ENCODE measurements around the gene PLAGL2. TPM values are rescaled to one million over a fixed set of nuclear protein-coding genes. Genes with fewer than 3 reads are reported as not detected.
"Not testable (repeated sequence)": the region's sequence is repeated elsewhere in the genome, so short reads cannot be mapped to it uniquely, and the experiment has no call there.

The PLAGL2 gene
- total RNA-seq, 1 donor from 2014 or later = 17.9 TPM

- no peaks in the 10 kb centered on the region for H3K27me3 Mint-ChIP-seq
- TF ChIP-seq CTCF (IDR thresholded peaks at IDR 0.05) = no peak
- peaks cover 36% of the 10 kb centered on the region for H3K4me1 Mint-ChIP-seq
- no peaks in the 10 kb centered on the region for H3K9me3 Mint-ChIP-seq
- H3K36me3 Mint-ChIP-seq (ENCODE audit: low read depth) = peaks cover 70% of the 10 kb centered on the region
- ChIA-PET POLR2A (no interaction called here), CTCF (no interaction called here)
- intact Hi-C loops (cut with micrococcal nuclease) = loop anchor here (10.0 kb wide), 1 partner anchor 247 kb away; the partner anchor contains the start of gene PDRG1
- DNase-seq = no peak
- H3K4me3 Mint-ChIP-seq = no peak overlapping the region
- no peak for ATAC-seq (ENCODE audit: low read depth)
- H3K27ac Mint-ChIP-seq = no peak overlapping the region
These were observed 6.1 kb downstream of the PLAGL2 start for GRCh38 chr20:32201296-32201976.

GRCh38 chr20:32199006-32199405 is 8.5 kb downstream of the PLAGL2 start:
- CTCF ChIA-PET = no interaction called here
- no peak overlapping the region for H3K27ac Mint-ChIP-seq
- H3K4me1 Mint-ChIP-seq = peaks cover 11% of the 10 kb centered on the region
- no peak for TF ChIP-seq CTCF (IDR thresholded peaks at IDR 0.05)
- H3K27me3 Mint-ChIP-seq = no peaks in the 10 kb centered on the region
- H3K4me3 Mint-ChIP-seq = no peak overlapping the region
- no peak for ATAC-seq (ENCODE audit: low read depth)
- peaks cover 89% of the 10 kb centered on the region for H3K36me3 Mint-ChIP-seq (ENCODE audit: low read depth)
- no peaks in the 10 kb centered on the region for H3K9me3 Mint-ChIP-seq
- POLR2A ChIA-PET = no interaction called here
- intact Hi-C loops (cut with micrococcal nuclease) = no loop called here
- no peak for DNase-seq

- peaks cover 79% of the 10 kb centered on the region for H3K36me3 Mint-ChIP-seq (ENCODE audit: low read depth)
- intact Hi-C loops (cut with micrococcal nuclease); DNase-seq; H3K4me1 Mint-ChIP-seq; H3K4me3 Mint-ChIP-seq; ATAC-seq (ENCODE audit: low read depth); H3K27ac Mint-ChIP-seq; H3K27me3 Mint-ChIP-seq; H3K9me3 Mint-ChIP-seq; POLR2A ChIA-PET; CTCF ChIA-PET: not testable (repeated sequence)
These were observed 10.4 kb downstream of the PLAGL2 start for GRCh38 chr20:32197136-32197535.

GRCh38 chr20:32196613-32197012 is 10.9 kb downstream of the PLAGL2 start:
- H3K4me1 Mint-ChIP-seq; H3K27me3 Mint-ChIP-seq; H3K9me3 Mint-ChIP-seq; CTCF ChIA-PET; H3K4me3 Mint-ChIP-seq; intact Hi-C loops (cut with micrococcal nuclease); DNase-seq; ATAC-seq (ENCODE audit: low read depth); H3K27ac Mint-ChIP-seq: not testable (repeated sequence)
- POLR2A ChIA-PET = interaction anchor here (0.6 kb wide), 2 partner anchors 131 to 257 kb away, joined by 3 to 4 read pairs; no protein-coding TSS in a partner anchor
- H3K36me3 Mint-ChIP-seq (ENCODE audit: low read depth) = peaks cover 77% of the 10 kb centered on the region

DNA sequence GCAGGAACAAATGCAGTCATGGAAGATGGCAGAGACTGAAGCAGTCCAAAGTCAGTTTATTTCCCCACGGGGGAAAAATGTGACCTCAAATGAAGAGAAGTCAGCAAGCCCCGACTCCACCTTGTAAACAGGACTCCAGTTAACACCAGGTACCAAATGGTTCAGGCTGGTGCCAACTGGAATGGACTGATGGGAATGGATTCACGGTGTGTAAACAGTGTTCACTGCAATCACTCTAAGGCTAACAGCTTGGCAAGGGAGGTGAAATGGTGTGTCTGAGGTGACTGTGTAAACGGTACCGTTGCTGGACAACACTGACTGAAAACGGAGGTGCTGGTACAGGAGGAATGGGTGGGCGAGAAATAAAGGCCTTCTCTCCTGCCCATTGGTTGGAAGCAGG is 12.0 kb downstream of the PLAGL2 start:
- POLR2A ChIA-PET = no interaction called here
- H3K27ac Mint-ChIP-seq = no peak overlapping the region

More for the DNA sequence above, 12.0 kb downstream of the PLAGL2 start:
- H3K4me1 Mint-ChIP-seq = peaks cover 4% of the 10 kb centered on the region
- H3K9me3 Mint-ChIP-seq = no peaks in the 10 kb centered on the region
- H3K4me3 Mint-ChIP-seq = no peak overlapping the region
- peaks cover 67% of the 10 kb centered on the region for H3K36me3 Mint-ChIP-seq (ENCODE audit: low read depth)
- intact Hi-C loops (cut with micrococcal nuclease) = no loop called here
- TF ChIP-seq CTCF (IDR thresholded peaks at IDR 0.05) = no peak
- DNase-seq (no peak), ATAC-seq (ENCODE audit: low read depth) (no peak)
- CTCF ChIA-PET = no interaction called here
- no peaks in the 10 kb centered on the region for H3K27me3 Mint-ChIP-seq
